HG03571 (cell line): ENCODE results near the gene DEFB121.
"Not testable (repeated sequence)": the region's sequence is repeated elsewhere in the genome, so short reads cannot be mapped to it uniquely, and the experiment has no call there.

Experiments used
- ATAC-seq: cut with Tn5 transposase; IDR thresholded peaks from one replicate; pipeline ENCODE4 v1.9.1; 2021; ENCODE audit not compliant: unreplicated experiment

The DEFB121 gene

GRCh38 chr20:31364272-31364671 lies 41.7 kb downstream of the DEFB121 start:
- ATAC-seq = not testable (repeated sequence)

- no peak for ATAC-seq
These were observed 42.7 kb downstream of the DEFB121 start for GRCh38 chr20:31363295-31363694.

DNA sequence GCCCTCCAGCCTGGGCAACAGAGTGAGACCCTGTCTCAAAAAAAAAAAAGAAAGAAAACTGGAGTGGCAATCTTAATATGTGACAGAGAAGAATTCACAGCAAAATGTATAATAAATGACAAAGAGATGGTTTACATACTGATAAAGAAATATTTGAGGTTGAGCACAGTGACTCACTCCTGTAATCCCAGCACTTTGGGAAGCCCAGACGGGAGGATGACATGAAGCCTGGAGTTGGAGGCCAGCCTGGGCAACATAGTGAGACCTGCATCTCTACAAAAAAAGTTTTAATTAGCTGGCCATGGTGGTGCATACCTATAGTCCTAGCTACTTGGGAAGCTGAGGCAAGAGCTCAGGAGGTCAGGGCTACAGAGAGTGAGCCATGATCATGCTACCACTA lies 50.0 kb downstream of the DEFB121 start:
- ATAC-seq = no peak
